Transverse colon (tissue), 4 donors: Measurements from ENCODE around the gene NSUN5.

ENCODE experiments used
- CTCF ChIP-seq, 5 experiments: fragments of 200-600 bp in 3 of 5; fragments of 450-650 bp in 2 of 5; sonication (generic) in 3 of 5; IDR thresholded peaks; 1 replicate in 2 of 5; 2 replicates in 3 of 5; pipeline ENCODE4 v1.5.1; 2016 to 2017; ENCODE audit warnings: antibody characterized with exemption in 5 of 5, inconsistent platforms in 3 of 5, mild to moderate bottlenecking in 2 of 5, moderate library complexity in 1 of 5
- EP300 ChIP-seq: sonication (generic); formaldehyde crosslinking; IDR thresholded peaks from one replicate; pipeline ENCODE4 v1.6.1; 2017; ENCODE audit warnings: antibody characterized with exemption, low read depth
- POLR2A ChIP-seq: fragments of 450-650 bp; IDR thresholded peaks from one replicate; pipeline ENCODE4 v1.6.1; 2016; ENCODE audit warnings: antibody characterized with exemption, mild to moderate bottlenecking, moderate library complexity
- POLR2AphosphoS5 ChIP-seq, 3 donors: sonication (generic); formaldehyde crosslinking; IDR thresholded peaks; one replicate each; pipeline ENCODE4 v1.6.1; 2016; ENCODE audit warnings: antibody characterized with exemption in 3 of 3

- TF ChIP-seq CTCF (IDR thresholded peaks at IDR 0.05) (no peak), POLR2A (no peak), POLR2AphosphoS5 (IDR thresholded peaks at IDR 0.05) (no peak), EP300 (no peak)
Observed at GRCh38 chr7:73330772-73331171, 22.1 kb upstream of the NSUN5 start.
